Measurements from ENCODE around the gene TGFBR3.

GRCh38 chr1:91724231-91724630 is 161.7 kb downstream of the TGFBR3 start:
- TF ChIP-seq POLR2A (IDR thresholded peaks at IDR 0.05), result no peak
- no peak for TF ChIP-seq CTCF (IDR thresholded peaks at IDR 0.05)
